ENCODE data around the gene CDCA4.
"Not testable (repeated sequence)": the region's sequence is repeated elsewhere in the genome, so short reads cannot be mapped to it uniquely, and the experiment has no call there.

Gene CDCA4

GRCh38 chr14:105042813-105043212, 21.9 kb upstream of the CDCA4 start:
- no peak overlapping the region for H2BK120ac ChIP-seq (ENCODE audit: low read depth, low read length)
- H3K36me3 ChIP-seq (ENCODE audit: control insufficient read depth, insufficient read depth, low read length) = no peaks in the 10 kb centered on the region
- no peak overlapping the region for H3K27ac ChIP-seq (ENCODE audit: low read depth, low read length)
- H4K5ac ChIP-seq (ENCODE audit: low read length) = no peak overlapping the region
- H4K8ac ChIP-seq (ENCODE audit: low read depth, low read length) = no peak overlapping the region
- no peak overlapping the region for H2BK15ac ChIP-seq (replicated peaks; ENCODE audit: low read depth)
- H3K9ac ChIP-seq (ENCODE audit: low read length) = no peak overlapping the region
- H2BK5ac ChIP-seq (ENCODE audit: low read length) = no peak overlapping the region
- H3K79me1 ChIP-seq (ENCODE audit: low read length) = no peaks in the 10 kb centered on the region
- H3K4ac ChIP-seq (ENCODE audit: low read depth, low read length) = no peak overlapping the region
- H2AK5ac ChIP-seq (ENCODE audit: low read length) = no peak overlapping the region
- no peak overlapping the region for H3K18ac ChIP-seq (ENCODE audit: low read length)
- no peaks in the 10 kb centered on the region for H3K4me1 ChIP-seq (ENCODE audit: control insufficient read depth, low read depth, low read length)
- no peak overlapping the region for H3K23ac ChIP-seq (ENCODE audit: low read length)
- DNase-seq = no peak
- no CpG with 5 or more reads among the region's 17 CpGs for WGBS (ENCODE audit: extremely low coverage, insufficient coverage, low lambda C conversion rate)
- no peaks in the 10 kb centered on the region for H3K27me3 ChIP-seq (ENCODE audit: insufficient read depth, low read length, poor library complexity)
- no peaks in the 10 kb centered on the region for H3K79me2 ChIP-seq (ENCODE audit: control insufficient read depth, insufficient read depth, low read length)
- no peak overlapping the region for H3K4me2 ChIP-seq (ENCODE audit: low read length)
- no peak overlapping the region for H3K4me3 ChIP-seq (ENCODE audit: low read length)
- H3K56ac ChIP-seq (ENCODE audit: low read length) = no peak overlapping the region

- H2BK120ac ChIP-seq (ENCODE audit: low read depth, low read length) = no peak overlapping the region
- no peaks in the 10 kb centered on the region for H3K79me2 ChIP-seq (ENCODE audit: control insufficient read depth, insufficient read depth, low read length)
- H3K18ac ChIP-seq (ENCODE audit: low read length) = no peak overlapping the region
- no peak overlapping the region for H3K9ac ChIP-seq (ENCODE audit: low read length)
- no peak overlapping the region for H4K8ac ChIP-seq (ENCODE audit: low read depth, low read length)
- DNase-seq = no peak
- H2AK5ac ChIP-seq (ENCODE audit: low read length) = no peak overlapping the region
- no peaks in the 10 kb centered on the region for H3K79me1 ChIP-seq (ENCODE audit: low read length)
- no peak overlapping the region for H2BK5ac ChIP-seq (ENCODE audit: low read length)
- H3K4ac ChIP-seq (ENCODE audit: low read depth, low read length) = no peak overlapping the region
- no peaks in the 10 kb centered on the region for H3K4me1 ChIP-seq (ENCODE audit: control insufficient read depth, low read depth, low read length)
- no peaks in the 10 kb centered on the region for H3K27me3 ChIP-seq (ENCODE audit: insufficient read depth, low read length, poor library complexity)
- H3K4me3 ChIP-seq (ENCODE audit: low read length) = no peak overlapping the region
- H2BK15ac ChIP-seq (replicated peaks; ENCODE audit: low read depth) = no peak overlapping the region
- no peaks in the 10 kb centered on the region for H3K36me3 ChIP-seq (ENCODE audit: control insufficient read depth, insufficient read depth, low read length)
- no peak overlapping the region for H4K5ac ChIP-seq (ENCODE audit: low read length)
- no peak overlapping the region for H3K56ac ChIP-seq (ENCODE audit: low read length)
- no peak overlapping the region for H3K27ac ChIP-seq (ENCODE audit: low read depth, low read length)
- H3K23ac ChIP-seq (ENCODE audit: low read length) = no peak overlapping the region
- WGBS (ENCODE audit: extremely low coverage, insufficient coverage, low lambda C conversion rate) = no CpG with 5 or more reads among the region's 28 CpGs
- H3K4me2 ChIP-seq (ENCODE audit: low read length) = no peak overlapping the region
These were observed 21.2 kb upstream of the CDCA4 start for GRCh38 chr14:105041841-105042765.

GRCh38 chr14:105039458-105040205, 18.7 kb upstream of the CDCA4 start:
- Histone ChIP-seq H2AK5ac (ENCODE audit: low read length) (no peak overlapping the region), H2BK5ac (ENCODE audit: low read length) (no peak overlapping the region), H3K4me1 (ENCODE audit: control insufficient read depth, low read depth, low read length) (no peaks in the 10 kb centered on the region), H2BK15ac (replicated peaks; ENCODE audit: low read depth) (no peak overlapping the region), H3K23ac (ENCODE audit: low read length) (no peak overlapping the region), H3K27me3 (ENCODE audit: insufficient read depth, low read length, poor library complexity) (no peaks in the 10 kb centered on the region), H3K4ac (ENCODE audit: low read depth, low read length) (no peak overlapping the region), H3K9ac (ENCODE audit: low read length) (no peak overlapping the region), H3K79me1 (ENCODE audit: low read length) (no peaks in the 10 kb centered on the region), H4K5ac (ENCODE audit: low read length) (no peak overlapping the region), H3K56ac (ENCODE audit: low read length) (no peak overlapping the region), H3K4me3 (ENCODE audit: low read length) (no peak overlapping the region), H3K36me3 (ENCODE audit: control insufficient read depth, insufficient read depth, low read length) (no peaks in the 10 kb centered on the region), H3K18ac (ENCODE audit: low read length) (no peak overlapping the region), H3K4me2 (ENCODE audit: low read length) (no peak overlapping the region), H2BK120ac (ENCODE audit: low read depth, low read length) (no peak overlapping the region), H4K8ac (ENCODE audit: low read depth, low read length) (no peak overlapping the region), H3K79me2 (ENCODE audit: control insufficient read depth, insufficient read depth, low read length) (no peaks in the 10 kb centered on the region), H3K27ac (ENCODE audit: low read depth, low read length) (no peak overlapping the region)
- no peak for DNase-seq
- WGBS (ENCODE audit: extremely low coverage, insufficient coverage, low lambda C conversion rate) = no CpG with 5 or more reads among the region's 14 CpGs

GRCh38 chr14:105035616-105036015, 14.7 kb upstream of the CDCA4 start:
- not testable (repeated sequence) for H3K4me3 ChIP-seq (ENCODE audit: low read length); H3K4ac ChIP-seq (ENCODE audit: low read depth, low read length); H3K9ac ChIP-seq (ENCODE audit: low read length); H3K27ac ChIP-seq (ENCODE audit: low read depth, low read length); H2BK120ac ChIP-seq (ENCODE audit: low read depth, low read length); H3K36me3 ChIP-seq (ENCODE audit: control insufficient read depth, insufficient read depth, low read length); H4K5ac ChIP-seq (ENCODE audit: low read length); H3K18ac ChIP-seq (ENCODE audit: low read length); H2BK5ac ChIP-seq (ENCODE audit: low read length); H3K23ac ChIP-seq (ENCODE audit: low read length); H4K8ac ChIP-seq (ENCODE audit: low read depth, low read length); H3K56ac ChIP-seq (ENCODE audit: low read length); H3K27me3 ChIP-seq (ENCODE audit: insufficient read depth, low read length, poor library complexity); H3K4me2 ChIP-seq (ENCODE audit: low read length); H2BK15ac ChIP-seq (replicated peaks; ENCODE audit: low read depth); H3K79me2 ChIP-seq (ENCODE audit: control insufficient read depth, insufficient read depth, low read length); DNase-seq; H3K4me1 ChIP-seq (ENCODE audit: control insufficient read depth, low read depth, low read length); H3K79me1 ChIP-seq (ENCODE audit: low read length); H2AK5ac ChIP-seq (ENCODE audit: low read length)
- no CpG with 5 or more reads among the region's 2 CpGs for WGBS (ENCODE audit: extremely low coverage, insufficient coverage, low lambda C conversion rate)

GRCh38 chr14:105034315-105035039, 13.6 kb upstream of the CDCA4 start:
- no peaks in the 10 kb centered on the region for H3K79me1 ChIP-seq (ENCODE audit: low read length)
- H3K4me3 ChIP-seq (ENCODE audit: low read length) = no peak overlapping the region
- H3K27me3 ChIP-seq (ENCODE audit: insufficient read depth, low read length, poor library complexity) = peaks cover 6% of the 10 kb centered on the region
- no peak overlapping the region for H3K4me2 ChIP-seq (ENCODE audit: low read length)
- no peak overlapping the region for H2BK120ac ChIP-seq (ENCODE audit: low read depth, low read length)
- H3K4me1 ChIP-seq (ENCODE audit: control insufficient read depth, low read depth, low read length) = no peaks in the 10 kb centered on the region
- H4K5ac ChIP-seq (ENCODE audit: low read length) = no peak overlapping the region
- H2BK5ac ChIP-seq (ENCODE audit: low read length) = no peak overlapping the region
- no peaks in the 10 kb centered on the region for H3K79me2 ChIP-seq (ENCODE audit: control insufficient read depth, insufficient read depth, low read length)
- WGBS (ENCODE audit: extremely low coverage, insufficient coverage, low lambda C conversion rate) = no CpG with 5 or more reads among the region's 17 CpGs
- H3K4ac ChIP-seq (ENCODE audit: low read depth, low read length) = no peak overlapping the region
- no peak overlapping the region for H3K56ac ChIP-seq (ENCODE audit: low read length)
- no peaks in the 10 kb centered on the region for H3K36me3 ChIP-seq (ENCODE audit: control insufficient read depth, insufficient read depth, low read length)
- no peak overlapping the region for H2AK5ac ChIP-seq (ENCODE audit: low read length)
- H3K9ac ChIP-seq (ENCODE audit: low read length) = no peak overlapping the region
- no peak overlapping the region for H3K23ac ChIP-seq (ENCODE audit: low read length)
- H4K8ac ChIP-seq (ENCODE audit: low read depth, low read length) = no peak overlapping the region
- no peak for DNase-seq
- H3K18ac ChIP-seq (ENCODE audit: low read length) = no peak overlapping the region
- no peak overlapping the region for H2BK15ac ChIP-seq (replicated peaks; ENCODE audit: low read depth)
- H3K27ac ChIP-seq (ENCODE audit: low read depth, low read length) = no peak overlapping the region
